H1 (cell line): ENCODE data around the gene KCTD16. TPM values are rescaled to one million over a fixed set of nuclear protein-coding genes. Genes with fewer than 3 reads are reported as not detected.
A peak's percentile ranks its signal among the peaks of the same experiment; 100 is the strongest.

Experiments used
- CTCF ChIA-PET: fragments of 300-600 bp; sonication (Branson Sonifier 250); formaldehyde crosslinking; loops from one replicate; lab custom pipeline; 2021; ENCODE audit not compliant: partially characterized antibody; lab: Charles Lee
- POLR2A ChIA-PET: fragments of 300-600 bp; sonication (Branson Sonifier 250); formaldehyde crosslinking; loops from one replicate; lab custom pipeline; 2021; ENCODE audit warnings: inconsistent platforms; ENCODE audit not compliant: partially characterized antibody; lab: Charles Lee
- DNase-seq, 2 experiments: peaks; one replicate each; pipeline versions ENCODE4 v3.0.0 to v3.0.0-alpha.2; 2010 to 2022; ENCODE audit warnings: low spot score in 2 of 2, low read depth in 1 of 2, mixed read lengths in 1 of 2
- FAIRE-seq: peaks from 2 replicates; lab custom pipeline; 2011; peaks lifted over from hg19 to GRCh38; lab: Jason Lieb, UNC
- H2AFZ ChIP-seq: 2 replicates; pipeline ENCODE4 v1.8.1; 2012; ENCODE audit warnings: low read length, inconsistent platforms
- H2AK5ac ChIP-seq: 2 replicates; pipeline ENCODE4 v1.6.1; 2013; ENCODE audit warnings: low read depth, low read length
- H2BK120ac ChIP-seq: replicated peaks from 2 replicates; pipeline ENCODE3; 2013; ENCODE audit warnings: low read depth, low read length, inconsistent platforms
- H2BK12ac ChIP-seq: 2 replicates; pipeline ENCODE4 v1.6.1; 2013; ENCODE audit warnings: low read depth, low read length
- H2BK15ac ChIP-seq: 2 replicates; pipeline ENCODE4 v1.6.1; 2013; ENCODE audit warnings: low read length
- H2BK20ac ChIP-seq: 2 replicates; pipeline ENCODE4 v1.6.1; 2013; ENCODE audit warnings: low read length
- H2BK5ac ChIP-seq: 2 replicates; pipeline ENCODE4 v1.6.1; 2013; ENCODE audit warnings: low read depth, low read length
- H3K14ac ChIP-seq: 2 replicates; pipeline ENCODE4 v1.6.1; 2013; ENCODE audit warnings: inconsistent platforms; ENCODE audit not compliant: insufficient read length
- H3K18ac ChIP-seq: 2 replicates; pipeline ENCODE4 v1.6.1; 2013; ENCODE audit warnings: low read length; ENCODE audit errors: extremely low read depth
- H3K23ac ChIP-seq: 2 replicates; pipeline ENCODE4 v1.6.1; 2013; ENCODE audit warnings: inconsistent platforms; ENCODE audit not compliant: insufficient read length
- H3K23me2 ChIP-seq: 2 replicates; pipeline ENCODE4 v1.6.1; 2013; ENCODE audit warnings: low read depth, low read length
- H3K27ac ChIP-seq: 2 replicates; pipeline ENCODE4 v1.6.1; 2011; ENCODE audit warnings: low read depth, low read length, inconsistent platforms
- H3K27me3 ChIP-seq, 4 experiments: replicated peaks in 1 of 4; 1 replicate in 1 of 4; 2 replicates in 3 of 4; pipeline versions ENCODE4 v1.6.1 to v1.8.1; 2011 to 2013; ENCODE audit warnings: low read length in 3 of 4, mild to moderate bottlenecking in 3 of 4, inconsistent platforms in 2 of 4, mixed read lengths in 2 of 4, moderate library complexity in 1 of 4; ENCODE audit not compliant: control insufficient read depth in 3 of 4, insufficient read depth in 3 of 4; ENCODE audit errors: extremely low read depth in 1 of 4
- H3K36me3 ChIP-seq, 4 experiments: 2 replicates each; pipeline versions ENCODE4 v1.6.1 to v1.8.1; 2011 to 2013; ENCODE audit warnings: mild to moderate bottlenecking in 4 of 4, low read length in 3 of 4, moderate library complexity in 2 of 4, control low read depth in 1 of 4, inconsistent platforms in 1 of 4; ENCODE audit not compliant: insufficient read depth in 4 of 4, control insufficient read depth in 2 of 4
- H3K4ac ChIP-seq: replicated peaks from 2 replicates; pipeline ENCODE3; 2013; ENCODE audit warnings: low read length, low read depth, mixed read lengths, inconsistent platforms; ENCODE audit not compliant: insufficient read length
- H3K4me1 ChIP-seq, 4 experiments: replicated peaks in 1 of 4; 1 replicate in 1 of 4; 2 replicates in 3 of 4; pipeline versions ENCODE4 v1.6.1 to v1.8.1; 2011 to 2013; ENCODE audit warnings: low read length in 3 of 4, inconsistent platforms in 2 of 4, mixed read lengths in 1 of 4; ENCODE audit not compliant: insufficient read depth in 4 of 4, control insufficient read depth in 3 of 4
- H3K4me2 ChIP-seq, 2 experiments: 2 replicates each; pipeline versions ENCODE4 v1.6.1 to v1.8.1; 2011 to 2013; ENCODE audit warnings: low read depth in 2 of 2, low read length in 2 of 2, control low read depth in 1 of 2, inconsistent platforms in 1 of 2, mild to moderate bottlenecking in 1 of 2; ENCODE audit not compliant: insufficient read depth in 1 of 2
- H3K4me3 ChIP-seq, 4 experiments: fragments of 200-600, 300-600 bp in 1 of 4; sonication (generic), shearing (Covaris generic), sonication (Bioruptor Twin) in 1 of 4; 2 replicates each; pipeline versions ENCODE4 v1.5.1 to v1.8.1; 2011 to 2016; ENCODE audit warnings: low read length in 4 of 4, low read depth in 3 of 4, control low read depth in 2 of 4, inconsistent platforms in 2 of 4, mild to moderate bottlenecking in 2 of 4, mixed read lengths in 1 of 4, moderate library complexity in 1 of 4; ENCODE audit not compliant: insufficient read depth in 2 of 4; ENCODE audit errors: extremely low read depth in 1 of 4
- H3K56ac ChIP-seq: replicated peaks from 2 replicates; pipeline ENCODE3; 2013; ENCODE audit warnings: low read depth, mild to moderate bottlenecking, mixed read lengths, low read length, inconsistent platforms; ENCODE audit not compliant: insufficient read length
- H3K79me1 ChIP-seq: 2 replicates; pipeline ENCODE4 v1.6.1; 2013; ENCODE audit warnings: low read depth, low read length, control low read depth
- H3K79me2 ChIP-seq, 2 experiments: 2 replicates each; pipeline versions ENCODE4 v1.6.1 to v1.8.1; 2012 to 2013; ENCODE audit warnings: low read length in 2 of 2, mild to moderate bottlenecking in 2 of 2, inconsistent platforms in 1 of 2; ENCODE audit not compliant: insufficient read depth in 2 of 2, control insufficient read depth in 1 of 2
- H3K9ac ChIP-seq, 4 experiments: replicated peaks in 1 of 4; 1 replicate in 1 of 4; 2 replicates in 3 of 4; pipeline versions ENCODE4 v1.6.1 to v1.8.1; 2011 to 2013; ENCODE audit warnings: low read depth in 3 of 4, low read length in 3 of 4, control low read depth in 2 of 4, mild to moderate bottlenecking in 2 of 4, moderate library complexity in 2 of 4, inconsistent platforms in 1 of 4; ENCODE audit errors: extremely low read depth in 1 of 4
- H3K9me3 ChIP-seq, 2 experiments: 2 replicates each; pipeline versions ENCODE4 v1.6.1 to v1.8.1; 2012 to 2013; ENCODE audit warnings: mild to moderate bottlenecking in 2 of 2, moderate library complexity in 2 of 2, control low read depth in 1 of 2, inconsistent platforms in 1 of 2, low read depth in 1 of 2, low read length in 1 of 2, mixed read lengths in 1 of 2; ENCODE audit not compliant: insufficient read depth in 2 of 2
- H4K20me1 ChIP-seq, 2 experiments: replicated peaks in 1 of 2; 2 replicates each; pipeline versions ENCODE3 to v1.8.1; 2011 to 2013; ENCODE audit warnings: inconsistent platforms in 2 of 2, low read length in 2 of 2, mild to moderate bottlenecking in 1 of 2; ENCODE audit not compliant: insufficient read depth in 2 of 2, control insufficient read depth in 1 of 2
- H4K5ac ChIP-seq: 2 replicates; pipeline ENCODE4 v1.6.1; 2013; ENCODE audit warnings: low read length, low read depth, mixed read lengths, inconsistent platforms; ENCODE audit not compliant: insufficient read length
- H4K8ac ChIP-seq: 2 replicates; pipeline ENCODE4 v1.8.0; 2013; ENCODE audit warnings: mild to moderate bottlenecking, moderate library complexity, low read length, inconsistent platforms; ENCODE audit not compliant: insufficient read depth; ENCODE audit errors: extremely low read depth
- H4K91ac ChIP-seq: replicated peaks from 2 replicates; pipeline ENCODE3; 2013; ENCODE audit warnings: low read length, mixed read lengths, inconsistent platforms; ENCODE audit not compliant: insufficient read length
- ATF3 ChIP-seq: IDR thresholded peaks from 2 replicates; pipeline ENCODE4 v1.6.1; 2011; ENCODE audit warnings: low read depth, mild to moderate bottlenecking, low read length; ENCODE audit not compliant: insufficient read depth
- CREB1 ChIP-seq: IDR thresholded peaks from 2 replicates; pipeline ENCODE4 v1.6.1; 2012; ENCODE audit warnings: inconsistent platforms
- CTCF ChIP-seq, 3 experiments: IDR thresholded peaks; 1 replicate in 2 of 3; 2 replicates in 1 of 3; pipeline versions ENCODE4 v1.5.1 to v1.6.1; 2011; ENCODE audit warnings: low read length in 3 of 3, mild to moderate bottlenecking in 3 of 3, inconsistent platforms in 2 of 3, low read depth in 1 of 3, moderate library complexity in 1 of 3; ENCODE audit not compliant: insufficient read depth in 1 of 3; ENCODE audit errors: control extremely low read depth in 1 of 3
- HDAC2 ChIP-seq, 2 experiments: fragments of 300-600 bp in 1 of 2; sonication (generic) in 1 of 2; IDR thresholded peaks; 2 replicates each; pipeline ENCODE4 v1.6.1; 2011 to 2012; ENCODE audit warnings: low read depth in 2 of 2, low read length in 2 of 2, mild to moderate bottlenecking in 2 of 2, moderate library complexity in 2 of 2, borderline replicate concordance in 1 of 2, inconsistent platforms in 1 of 2
- POU5F1 ChIP-seq: IDR thresholded peaks from 2 replicates; pipeline ENCODE4 v1.6.1; 2011; ENCODE audit warnings: low read depth, mild to moderate bottlenecking, low read length, moderate library complexity
- SRF ChIP-seq: IDR thresholded peaks from 2 replicates; pipeline ENCODE4 v1.6.1; 2011; ENCODE audit warnings: mild to moderate bottlenecking, low read depth, low read length, moderate library complexity
- WGBS, 2 experiments: shearing (Covaris generic) in 1 of 2; methylation state at CpG; one replicate each; pipeline versions ENCODE4 v1.1.6 to v1.1.7; 2013 to 2015; ENCODE audit warnings: low lambda C conversion rate in 2 of 2, mixed read lengths in 2 of 2, inconsistent platforms in 1 of 2, low coverage in 1 of 2, missing lambda C conversion rate in 1 of 2; ENCODE audit not compliant: insufficient replicate concordance in 2 of 2, insufficient coverage in 1 of 2, insufficient read length in 1 of 2; ENCODE audit errors: extremely low coverage in 1 of 2, missing lambda C conversion rate in 1 of 2; 5-methylcytosine and 5-hydroxymethylcytosine counted together
- polyA plus RNA-seq, 7 experiments: library from polyadenylated mRNA; depleted of rRNA in 3 of 7; stranded (reverse) in 5 of 7; unstranded in 2 of 7; fragments of >200 nt in 5 of 7; fragments of 200-250 nt in 2 of 7; gene quantifications; 1 replicate in 5 of 7; 2 replicates in 1 of 7; 4 replicates in 1 of 7; pipeline versions ENCODE4 v1.2.1 to v1.2.3, GENCODE V29; 2011 to 2013; ENCODE audit warnings: missing spikeins in 2 of 7, mixed read lengths in 2 of 7
- total RNA-seq: library from RNA; stranded (reverse); fragmentation: NEBNext Ultra II Directional; extraction: Animal tissue kit (Norgen Biotek cat#: 25700); gene quantifications from 2 replicates; pipeline ENCODE4 v1.2.1, GENCODE V29; 2021

KCTD16 gene
- total and polyA plus RNA-seq, 2 of the 8 experiments (the other 6 are each of a cell fraction or from before 2014, with no cell fraction given), result 0.03 to 0.24 TPM

GRCh38 chr5:144468571-144468970 is 297.9 kb downstream of the KCTD16 start:
- ChIA-PET CTCF (interaction anchor here (0.9 to 3.0 kb wide), 15 partner anchors 12 to 1213 kb away, joined by 3 to 19 read pairs (median 4); no protein-coding TSS in a partner anchor), POLR2A (no interaction called here)
- no peak overlapping the region for H4K8ac ChIP-seq
- no peak overlapping the region for H3K9ac ChIP-seq
- TF ChIP-seq HDAC2 (IDR thresholded peaks at IDR 0.05; ENCODE audit: borderline replicate concordance in 1 of 2, low read depth in 2 of 2, low read length in 2 of 2), result no peak
- no peak for TF ChIP-seq CTCF (IDR thresholded peaks at IDR 0.05; ENCODE audit: control extremely low read depth in 1 of 3, insufficient read depth in 1 of 3, low read depth in 1 of 3, low read length in 3 of 3)
- TF ChIP-seq POU5F1, result no peak
- no peak for TF ChIP-seq ATF3
- TF ChIP-seq CREB1, result no peak
- no peak for TF ChIP-seq SRF
- no peaks in the 10 kb centered on the region for H3K9me3 ChIP-seq
- H3K27ac ChIP-seq, result no peak overlapping the region
- no peak overlapping the region for H2BK15ac ChIP-seq
- no peak overlapping the region for H3K23ac ChIP-seq
- no peaks in the 10 kb centered on the region for H3K23me2 ChIP-seq
- H3K4ac ChIP-seq, result no peak overlapping the region
- WGBS, 2 experiments, result 97% methylated on average over 4 of the region's 4 CpGs; no CpG with 5 or more reads in 1 of the 2 experiments
- FAIRE-seq, result no peak
- H3K4me3 ChIP-seq, result no peak overlapping the region
- H2BK12ac ChIP-seq, result no peak overlapping the region
- H3K4me2 ChIP-seq, result no peak overlapping the region
- no peaks in the 10 kb centered on the region for H3K79me2 ChIP-seq
- H4K91ac ChIP-seq, result no peak overlapping the region
- no peak for DNase-seq
- no peak overlapping the region for H2AK5ac ChIP-seq
- no peak overlapping the region; the same call in 1 of the 2 replicates for H3K18ac ChIP-seq
- no peak overlapping the region for H2BK120ac ChIP-seq
- no peaks in the 10 kb centered on the region for H3K36me3 ChIP-seq
- H4K20me1 ChIP-seq, result no peaks in the 10 kb centered on the region
- H3K79me1 ChIP-seq, result no peaks in the 10 kb centered on the region
- H3K14ac ChIP-seq, result no peak overlapping the region
- H3K27me3 ChIP-seq, result no peaks in the 10 kb centered on the region
- no peak overlapping the region for H3K56ac ChIP-seq
- H3K4me1 ChIP-seq, result peaks cover 0 to 3% (median 0%) of the 10 kb centered on the region in 4 experiments; a peak in 1 of 7 replicates
- no peak overlapping the region for H2BK20ac ChIP-seq
- H2BK5ac ChIP-seq, result no peak overlapping the region
- H4K5ac ChIP-seq, result no peak overlapping the region
- H2AFZ ChIP-seq, result peak overlapping the region; percentile 99; the same call in 1 of the 2 replicates
